NB4 (cell line): ENCODE results near the gene MBOAT7.

Experiments
- DNase-seq: peaks from one replicate; pipeline ENCODE4 v3.0.0; 2010; ENCODE audit warnings: low read depth
- H3K4me3 ChIP-seq: one replicate; pipeline ENCODE4 v1.5.1; 2011; ENCODE audit warnings: mild to moderate bottlenecking, low read depth, low read length, moderate library complexity
- CTCF ChIP-seq: IDR thresholded peaks from one replicate; pipeline ENCODE4 v1.5.1; 2012; ENCODE audit warnings: low read depth, low read length
- MYC ChIP-seq: IDR thresholded peaks from 2 replicates; pipeline ENCODE4 v1.6.1; 2011; ENCODE audit warnings: low read depth, low read length
- POLR2A ChIP-seq: IDR thresholded peaks from 2 replicates; pipeline ENCODE4 v1.6.1; 2011; ENCODE audit warnings: mild to moderate bottlenecking; ENCODE audit not compliant: insufficient read length; ENCODE audit errors: extremely low read depth
- TF ChIP-seq, protein P1 (sequence below): IDR thresholded peaks from 2 replicates; pipeline ENCODE4 v1.6.1; 2011; ENCODE audit warnings: low read depth, low read length

MBOAT7 gene

DNA sequence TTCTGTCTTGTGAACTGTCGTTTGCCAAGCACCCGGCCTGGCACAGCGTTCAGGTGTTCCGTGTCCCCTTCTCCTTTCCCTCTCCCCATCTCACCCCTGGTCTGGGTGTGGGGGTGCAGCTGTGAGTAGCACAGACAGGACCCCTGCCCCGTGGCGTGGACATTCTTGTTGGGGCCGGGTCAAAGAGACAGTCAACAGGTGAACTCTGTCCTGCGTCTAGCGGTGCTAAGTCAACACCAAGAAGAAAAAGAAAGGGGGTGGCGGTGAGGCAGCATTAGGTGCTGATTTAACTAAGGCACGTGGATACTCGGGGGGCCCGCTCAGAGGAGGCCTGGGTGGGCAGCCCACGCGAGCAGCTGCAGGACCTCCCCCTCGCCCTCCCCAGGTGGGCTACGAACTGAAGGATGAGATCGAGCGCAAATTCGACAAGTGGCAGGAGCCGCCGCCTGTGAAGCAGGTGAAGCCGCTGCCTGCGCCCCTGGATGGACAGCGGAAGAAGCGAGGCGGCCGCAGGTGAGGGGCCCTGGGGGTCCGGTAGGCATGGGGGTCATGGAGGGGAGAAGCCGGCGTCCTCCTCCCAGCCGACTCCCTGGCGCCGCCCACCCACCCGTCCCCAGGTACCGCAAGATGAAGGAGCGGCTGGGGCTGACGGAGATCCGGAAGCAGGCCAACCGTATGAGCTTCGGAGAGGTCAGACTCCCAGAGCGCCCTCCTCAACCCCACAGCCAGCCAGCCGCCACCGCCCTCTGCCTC, 61.5 kb downstream of the MBOAT7 start:
- TF ChIP-seq, protein P1, sequence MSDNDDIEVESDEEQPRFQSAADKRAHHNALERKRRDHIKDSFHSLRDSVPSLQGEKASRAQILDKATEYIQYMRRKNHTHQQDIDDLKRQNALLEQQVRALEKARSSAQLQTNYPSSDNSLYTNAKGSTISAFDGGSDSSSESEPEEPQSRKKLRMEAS = no peak
- TF ChIP-seq CTCF = no peak
- TF ChIP-seq POLR2A = no peak
- TF ChIP-seq MYC = no peak
- H3K4me3 ChIP-seq = no peak overlapping the region
- DNase-seq = no peak

DNA sequence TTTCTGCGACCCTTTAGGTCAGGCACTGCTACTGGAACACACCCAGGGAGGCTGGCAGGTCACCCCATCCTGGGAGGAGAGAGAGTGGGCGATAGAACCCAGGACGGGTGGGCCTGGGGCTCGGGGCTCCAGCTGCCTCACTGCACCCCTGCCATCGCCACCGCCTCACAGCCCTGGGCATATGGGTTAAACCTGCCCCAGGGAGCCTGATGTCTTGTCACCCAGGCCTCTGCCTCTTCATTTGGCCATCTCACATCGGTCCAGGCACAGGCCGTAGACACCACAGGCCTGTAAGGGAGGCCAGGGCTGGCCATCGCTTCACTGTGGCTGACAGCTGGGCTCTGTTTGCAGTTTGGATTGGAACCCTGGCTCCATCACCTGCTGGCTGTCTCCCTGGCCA, 63.7 kb downstream of the MBOAT7 start:
- TF ChIP-seq POLR2A = no peak
- no peak for TF ChIP-seq CTCF
- no peak for TF ChIP-seq MYC
- TF ChIP-seq, protein P1 = no peak
- DNase-seq = no peak
- H3K4me3 ChIP-seq = no peak overlapping the region

- no peak overlapping the region for H3K4me3 ChIP-seq
- DNase-seq = no peak
- TF ChIP-seq MYC (no peak), POLR2A (no peak), CTCF (no peak)
- TF ChIP-seq, protein P1 = no peak
These were observed 65.0 kb downstream of the MBOAT7 start for GRCh38 chr19:54124393-54124792.

- TF ChIP-seq CTCF (no peak), MYC (no peak), POLR2A (no peak)
- TF ChIP-seq, protein P1 = no peak
- DNase-seq = no peak
- no peak overlapping the region for H3K4me3 ChIP-seq
These were observed 65.7 kb downstream of the MBOAT7 start for GRCh38 chr19:54123682-54124081.
